HG02840 (cell line): Measurements from ENCODE around the gene MAP2K4.
"Not testable (repeated sequence)": the region's sequence is repeated elsewhere in the genome, so short reads cannot be mapped to it uniquely, and the experiment has no call there.

Source experiments
- ATAC-seq: cut with Tn5 transposase; IDR thresholded peaks from one replicate; pipeline ENCODE4 v1.9.1; 2021; ENCODE audit warnings: mild to moderate bottlenecking, moderate library complexity, moderate number of reproducible peaks; ENCODE audit not compliant: unreplicated experiment, low FRiP score

Gene MAP2K4

GRCh38 chr17:12020642-12021622, at the start of gene MAP2K4:
Gene MAP2K4, plus strand, starts transcription at chr17:12020877. Its CDS starts 10 bp downstream, at chr17:12020887.
- ATAC-seq: peak; percentile 92

- ATAC-seq: not testable (repeated sequence)
Measured at GRCh38 chr17:11972741-11973140, 47.9 kb upstream of the MAP2K4 start.

DNA sequence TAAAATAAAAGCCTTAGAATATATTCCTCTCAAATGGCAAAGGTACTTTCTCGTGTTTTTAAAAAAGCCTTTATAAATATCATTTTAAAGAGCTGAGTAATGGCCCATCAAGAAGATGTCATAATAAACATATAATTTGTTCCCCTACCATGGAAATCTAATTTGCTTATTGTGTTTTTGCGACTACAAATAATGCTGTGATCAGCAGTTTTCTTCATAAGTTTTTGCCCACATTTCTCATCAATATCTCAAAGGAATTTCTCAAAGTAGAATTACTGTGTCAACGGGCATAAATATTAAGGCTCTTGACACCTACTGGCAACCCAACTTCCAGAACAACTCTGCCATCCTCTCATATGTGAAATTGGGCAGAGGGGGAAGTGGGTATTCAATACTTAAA, 40.9 kb upstream of the MAP2K4 start:
- ATAC-seq: no peak

- ATAC-seq: no peak
Measured at GRCh38 chr17:11980813-11981212, 39.9 kb upstream of the MAP2K4 start.

DNA sequence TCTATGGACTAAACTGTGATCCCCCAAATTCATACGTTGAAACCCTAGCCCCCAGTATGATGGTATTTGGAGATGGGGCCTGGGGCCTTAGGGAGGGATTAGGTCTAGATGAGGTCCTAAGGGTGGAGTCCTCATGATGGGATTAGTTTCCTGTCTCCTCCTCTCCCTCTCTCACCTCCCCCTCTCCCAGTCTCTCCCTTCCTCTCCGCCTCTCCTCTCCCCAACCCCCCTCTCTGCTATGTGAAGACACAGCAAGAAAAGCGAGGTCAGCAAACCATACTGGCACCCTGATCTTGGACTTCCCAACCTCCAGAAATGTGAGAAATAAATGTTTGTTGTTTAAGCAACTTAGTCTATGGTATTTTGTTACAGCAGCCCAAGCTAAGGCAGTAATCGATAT, 38.8 kb upstream of the MAP2K4 start:
- no peak for ATAC-seq

- ATAC-seq: no peak
Measured at GRCh38 chr17:11986179-11986941, 34.3 kb upstream of the MAP2K4 start.

GRCh38 chr17:11986942-11987329, 33.7 kb upstream of the MAP2K4 start:
- no peak for ATAC-seq

- no peak for ATAC-seq
Measured at GRCh38 chr17:11990363-11990983, 30.2 kb upstream of the MAP2K4 start.

GRCh38 chr17:11991461-11991860, 29.2 kb upstream of the MAP2K4 start:
- no peak for ATAC-seq

- peak; percentile 35 for ATAC-seq
Measured at GRCh38 chr17:11996722-11997146, 23.9 kb upstream of the MAP2K4 start.

GRCh38 chr17:11997147-11997971, 23.3 kb upstream of the MAP2K4 start, which contains the start of gene ZNF18:
Gene ZNF18, minus strand, starts transcription at chr17:11997475. Its CDS starts 4,646 bp downstream, at chr17:11992829.
- ATAC-seq: peak; percentile 97

GRCh38 chr17:11997972-11998233, 22.8 kb upstream of the MAP2K4 start:
- ATAC-seq: no peak

DNA sequence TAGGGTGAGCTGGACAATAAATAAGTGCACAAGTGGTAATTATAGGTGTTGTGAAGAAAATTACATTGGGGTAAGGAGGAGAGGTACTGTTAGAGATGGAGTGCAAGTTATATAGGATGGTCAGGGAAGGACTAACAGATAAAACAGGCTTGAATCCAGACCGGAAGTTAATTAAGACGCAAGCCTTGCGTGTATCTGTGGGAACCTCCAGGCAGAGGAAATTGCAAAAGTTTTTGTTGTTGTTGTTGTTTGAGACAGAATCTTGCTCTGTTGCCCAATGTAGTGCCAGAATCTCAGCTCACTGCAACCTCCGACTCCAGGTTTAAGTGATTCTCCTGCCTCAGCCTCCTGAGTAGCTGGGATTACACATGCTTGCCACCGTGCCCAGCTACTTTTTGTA, 21.0 kb upstream of the MAP2K4 start:
- ATAC-seq: no peak

GRCh38 chr17:12007466-12007865, 13.2 kb upstream of the MAP2K4 start:
- no peak for ATAC-seq

- ATAC-seq: no peak
Measured at GRCh38 chr17:12021623-12022140, 1.0 kb downstream of the MAP2K4 start.

DNA sequence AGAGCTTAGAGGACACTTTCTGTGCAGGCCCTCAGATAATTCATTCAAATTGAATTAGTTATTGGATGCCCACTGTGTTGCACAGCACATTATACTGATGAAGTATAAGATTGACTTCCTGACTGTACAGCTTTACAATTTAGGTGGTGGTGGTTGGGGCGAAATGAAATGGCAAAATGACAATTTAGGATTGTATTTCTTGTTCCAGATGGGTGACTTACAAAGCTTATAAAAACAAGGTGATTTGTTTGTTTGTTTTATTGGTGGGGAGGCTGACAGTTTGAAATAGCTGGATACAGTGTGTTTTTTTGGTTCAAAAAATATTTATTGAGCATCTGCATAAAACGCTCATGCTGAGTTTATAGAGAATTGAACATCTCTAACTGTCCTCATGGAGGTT, 1.6 kb downstream of the MAP2K4 start:
- ATAC-seq: no peak

GRCh38 chr17:12024327-12024726, 3.6 kb downstream of the MAP2K4 start:
- no peak for ATAC-seq

GRCh38 chr17:12027658-12028057, 7.0 kb downstream of the MAP2K4 start:
- ATAC-seq: no peak

DNA sequence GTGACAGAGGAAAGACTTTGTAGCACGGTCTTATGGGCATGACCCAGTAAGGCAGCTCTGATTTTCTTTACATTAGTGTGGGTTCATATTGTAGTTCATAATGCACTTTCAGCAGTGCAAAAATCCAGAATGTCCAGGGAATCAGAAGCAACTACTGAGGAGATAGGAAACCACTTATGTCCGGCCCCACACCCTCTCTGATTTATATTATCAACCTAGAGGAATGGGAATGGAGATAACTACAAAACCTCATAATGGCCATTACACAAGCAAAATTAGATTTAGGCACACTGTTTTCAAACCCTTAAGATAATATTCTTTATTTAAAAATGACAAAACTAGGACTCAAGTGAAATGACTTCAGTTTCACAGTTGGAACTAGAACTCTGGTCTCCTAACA, 7.9 kb downstream of the MAP2K4 start:
- no peak for ATAC-seq

- ATAC-seq: no peak
Measured at GRCh38 chr17:12034538-12034937, 13.9 kb downstream of the MAP2K4 start.
